ENCODE data around the gene ETHE1. TPM values are rescaled to one million over a fixed set of nuclear protein-coding genes. Genes with fewer than 3 reads are reported as not detected.

The ETHE1 gene
- total and polyA plus RNA-seq, 2 donors (not counting 1 experiment from before 2014, with no cell fraction given), result 16.0 to 39.4 TPM

- WGBS (ENCODE audit: insufficient coverage), result under 1% methylated on average over 31 of the region's 42 CpGs
- peak; percentile 19 for ATAC-seq (ENCODE audit: low read depth)
These were observed 22.4 kb downstream of the ETHE1 start, which contains the start of gene PHLDB3 for GRCh38 chr19:43504426-43505185. Gene PHLDB3, minus strand, starts transcription at chr19:43504746. Its CDS starts 628 bp downstream, at chr19:43504118.

More at GRCh38 chr19:43504426-43505185, 22.4 kb downstream of the ETHE1 start, which contains the start of gene PHLDB3:
- Histone ChIP-seq H3K9me3 (ENCODE audit: control extremely low read depth in 1 of 3, control insufficient read depth in 2 of 3, insufficient read depth in 1 of 3, low read length in 2 of 3) (no peaks in the 10 kb centered on the region), H4K20me1 (ENCODE audit: control insufficient read depth, insufficient read depth, low read length, poor library complexity, severe bottlenecking) (no peaks in the 10 kb centered on the region), H3K4me3 (ENCODE audit: control extremely low read depth in 1 of 5, extremely low read depth in 1 of 5, insufficient read depth in 1 of 5, low read depth in 2 of 5, low read length in 4 of 5) (peak within 1 kb of the TSS; percentile 65 to 97 (median 76)), H3K4me1 (ENCODE audit: control insufficient read depth in 2 of 2, insufficient read depth in 2 of 2, low read length in 2 of 2) (peaks cover 12 to 22% of the 10 kb centered on the region in 2 donors), H3K79me2 (ENCODE audit: control insufficient read depth, insufficient read depth, low read length) (no peaks in the 10 kb centered on the region), H3K27me3 (replicated peaks in 1 of 4; ENCODE audit: control extremely low read depth in 1 of 4, control insufficient read depth in 3 of 4, insufficient read depth in 4 of 4, low read length in 3 of 4) (no peaks in the 10 kb centered on the region), H3K27ac (ENCODE audit: low read length in 2 of 2) (peak within 1 kb of the TSS; percentile 80 to 82), H3K9ac (ENCODE audit: low read length) (peak within 1 kb of the TSS; percentile 87), H2AFZ (ENCODE audit: insufficient read depth, low read depth, low read length, poor library complexity, severe bottlenecking) (peak within 1 kb of the TSS; percentile 98), H3K4me2 (replicated peaks; ENCODE audit: low read depth, low read length, poor library complexity, severe bottlenecking) (peak within 1 kb of the TSS; percentile 99), H3K36me3 (replicated peaks in 1 of 2; ENCODE audit: control extremely low read depth in 1 of 2, control insufficient read depth in 1 of 2, extremely low read depth in 1 of 2, insufficient read depth in 2 of 2, low read length in 1 of 2) (peaks cover 1 to 2% of the 10 kb centered on the region in 2 experiments)
- DNase-seq, result no peak
- peak within 1 kb of the TSS; percentile 95 for H3K4me3 Mint-ChIP-seq
- intact Hi-C loops (cut with micrococcal nuclease), result loop anchor here (1.0 kb wide), 5 partner anchors 15 to 250 kb away; partner anchors contain the start of genes SMG9 and ZNF575
- TF ChIP-seq CTCF (IDR thresholded peaks at IDR 0.05) (no peak), EZH2 (IDR thresholded peaks at IDR 0.05; ENCODE audit: borderline replicate concordance, insufficient read depth, low read depth, low read length, poor library complexity, severe bottlenecking) (no peak)
- peaks cover 23% of the 10 kb centered on the region for H3K4me1 Mint-ChIP-seq
- ChIA-PET CTCF (interaction anchor here (0.7 to 3.6 kb wide), 8 partner anchors 15 to 72 kb away, joined by 3 to 45 read pairs (median 6); no protein-coding TSS in a partner anchor), POLR2A (interaction anchor here (0.6 to 2.9 kb wide), 11 partner anchors 9 to 104 kb away, joined by 3 to 13 read pairs (median 5); partner anchors contain the start of genes ETHE1 and ZNF575)
- H3K27ac Mint-ChIP-seq, result peak within 1 kb of the TSS; percentile 98
- H3K27me3 Mint-ChIP-seq, result no peaks in the 10 kb centered on the region
- no peaks in the 10 kb centered on the region for H3K9me3 Mint-ChIP-seq (ENCODE audit: insufficient read depth)

Data from B cell (primary cell).